ENCODE data around the gene KDM2B. TPM values are rescaled to one million over a fixed set of nuclear protein-coding genes. Genes with fewer than 3 reads are reported as not detected.

KDM2B gene
- total and polyA plus RNA-seq, 7 donors, result 4.8 to 31.7 (median 16.8) TPM

DNA sequence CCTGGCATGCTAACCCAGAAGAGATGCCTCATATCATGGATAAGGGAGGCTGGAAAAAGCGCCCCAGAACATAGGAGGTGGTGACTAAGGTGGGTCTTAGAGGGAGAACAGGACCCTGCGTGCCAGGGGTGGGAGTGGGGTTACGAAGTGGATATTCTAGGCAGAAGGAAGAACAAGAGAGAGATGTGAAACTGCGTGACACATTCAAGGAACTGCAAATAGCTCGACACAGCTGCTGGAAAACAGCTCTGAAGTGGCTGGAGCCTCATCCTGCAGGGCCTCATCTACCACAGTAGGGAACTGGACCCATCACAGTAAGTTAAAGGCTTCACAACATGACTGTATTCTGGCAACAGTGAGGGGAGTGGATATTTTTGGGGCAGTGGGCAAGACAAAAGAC, 119.8 kb downstream of the KDM2B start:
- intact Hi-C loops (cut with DNase I), result no loop called here
- H3K9me3 ChIP-seq, result no peaks in the 10 kb centered on the region
- H3K27ac ChIP-seq, result no peak overlapping the region
- 90 to 91% methylated on average over 5 of the region's 5 CpGs for WGBS, 2 donors
- peaks cover 0 to 14% (median 10%) of the 10 kb centered on the region in 4 donors for H3K4me1 ChIP-seq
- TF ChIP-seq POLR2A (IDR thresholded peaks at IDR 0.05) (no peak), POLR2AphosphoS5 (IDR thresholded peaks at IDR 0.05) (no peak), EP300 (IDR thresholded peaks at IDR 0.05) (no peak)
- TF ChIP-seq, protein P1, sequence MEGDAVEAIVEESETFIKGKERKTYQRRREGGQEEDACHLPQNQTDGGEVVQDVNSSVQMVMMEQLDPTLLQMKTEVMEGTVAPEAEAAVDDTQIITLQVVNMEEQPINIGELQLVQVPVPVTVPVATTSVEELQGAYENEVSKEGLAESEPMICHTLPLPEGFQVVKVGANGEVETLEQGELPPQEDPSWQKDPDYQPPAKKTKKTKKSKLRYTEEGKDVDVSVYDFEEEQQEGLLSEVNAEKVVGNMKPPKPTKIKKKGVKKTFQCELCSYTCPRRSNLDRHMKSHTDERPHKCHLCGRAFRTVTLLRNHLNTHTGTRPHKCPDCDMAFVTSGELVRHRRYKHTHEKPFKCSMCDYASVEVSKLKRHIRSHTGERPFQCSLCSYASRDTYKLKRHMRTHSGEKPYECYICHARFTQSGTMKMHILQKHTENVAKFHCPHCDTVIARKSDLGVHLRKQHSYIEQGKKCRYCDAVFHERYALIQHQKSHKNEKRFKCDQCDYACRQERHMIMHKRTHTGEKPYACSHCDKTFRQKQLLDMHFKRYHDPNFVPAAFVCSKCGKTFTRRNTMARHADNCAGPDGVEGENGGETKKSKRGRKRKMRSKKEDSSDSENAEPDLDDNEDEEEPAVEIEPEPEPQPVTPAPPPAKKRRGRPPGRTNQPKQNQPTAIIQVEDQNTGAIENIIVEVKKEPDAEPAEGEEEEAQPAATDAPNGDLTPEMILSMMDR (IDR thresholded peaks at IDR 0.05), result no peak
- no peak overlapping the region for H3K4me3 ChIP-seq
- no peak for DNase-seq
- H3K27me3 ChIP-seq, result no peaks in the 10 kb centered on the region
- H3K36me3 ChIP-seq, result peaks cover 0 to 4% (median 0%) of the 10 kb centered on the region in 4 donors

DNA sequence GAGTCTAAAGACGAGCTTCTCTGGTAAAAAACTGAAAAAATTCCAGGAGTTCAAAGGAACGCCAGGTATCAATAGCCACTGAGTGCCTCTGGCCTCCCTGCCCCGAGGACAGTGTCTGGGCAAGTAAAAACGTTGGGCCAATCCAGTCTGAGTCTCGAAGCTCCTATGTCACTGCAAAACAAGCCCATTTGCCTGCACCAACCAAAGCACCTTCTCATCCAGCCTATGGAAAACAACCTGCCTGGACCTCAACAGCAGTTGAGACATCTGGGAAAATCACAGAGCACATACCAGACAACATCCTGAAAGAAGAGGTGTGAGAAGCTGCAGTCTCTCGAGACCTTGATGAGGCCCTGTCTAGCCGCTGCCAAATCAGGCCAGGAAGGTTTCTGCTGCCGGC, 124.3 kb downstream of the KDM2B start:
- intact Hi-C loops (cut with DNase I), result no loop called here
- WGBS, 2 donors, result 88 to 91% methylated on average over 8 of the region's 8 CpGs
- H3K4me1 ChIP-seq, result peaks cover 0 to 24% (median 8%) of the 10 kb centered on the region in 4 donors
- H3K27ac ChIP-seq, result no peak overlapping the region
- H3K27me3 ChIP-seq, result no peaks in the 10 kb centered on the region
- no peak overlapping the region for H3K4me3 ChIP-seq
- no peaks in the 10 kb centered on the region for H3K36me3 ChIP-seq
- H3K9me3 ChIP-seq, result no peaks in the 10 kb centered on the region
- no peak for TF ChIP-seq POLR2AphosphoS5 (IDR thresholded peaks at IDR 0.05)
- TF ChIP-seq EP300 (IDR thresholded peaks at IDR 0.05), result no peak
- no peak for TF ChIP-seq POLR2A (IDR thresholded peaks at IDR 0.05)
- TF ChIP-seq, protein P1 (IDR thresholded peaks at IDR 0.05), result no peak
- DNase-seq, result no peak

DNA sequence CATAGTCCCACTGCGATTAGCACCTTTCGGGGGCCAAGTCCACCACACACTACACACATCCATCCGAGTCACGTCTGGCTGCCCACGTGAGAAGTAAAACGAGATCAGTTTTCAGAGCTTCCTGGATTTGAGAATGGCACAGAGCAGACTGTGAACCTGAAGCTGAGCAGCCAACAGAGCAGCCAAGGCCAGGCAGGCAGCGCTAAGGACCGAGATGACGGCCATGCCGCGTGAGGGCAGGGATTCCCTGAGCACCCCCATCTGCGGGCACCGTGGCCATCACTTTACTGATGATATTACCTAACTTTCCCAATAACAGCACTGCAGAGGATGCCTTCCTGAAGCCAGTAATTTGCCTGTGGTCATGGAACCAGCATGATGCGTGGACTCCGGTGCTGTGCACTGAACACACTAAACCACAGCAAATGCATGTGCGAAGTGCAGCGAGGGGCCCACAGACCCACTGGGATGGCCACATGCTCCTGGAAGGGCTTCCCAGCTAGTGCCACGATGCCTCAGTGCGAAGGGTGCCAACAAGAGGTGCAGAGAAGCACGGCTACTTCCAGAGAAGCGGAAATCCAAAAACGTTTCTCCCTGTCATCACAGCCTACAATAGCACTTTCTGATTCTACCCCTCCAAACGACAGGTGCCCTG, 124.9 kb downstream of the KDM2B start:
- DNase-seq, result no peak
- intact Hi-C loops (cut with DNase I), result no loop called here
- 89 to 95% methylated on average over 23 of the region's 23 CpGs for WGBS, 2 donors

DNA sequence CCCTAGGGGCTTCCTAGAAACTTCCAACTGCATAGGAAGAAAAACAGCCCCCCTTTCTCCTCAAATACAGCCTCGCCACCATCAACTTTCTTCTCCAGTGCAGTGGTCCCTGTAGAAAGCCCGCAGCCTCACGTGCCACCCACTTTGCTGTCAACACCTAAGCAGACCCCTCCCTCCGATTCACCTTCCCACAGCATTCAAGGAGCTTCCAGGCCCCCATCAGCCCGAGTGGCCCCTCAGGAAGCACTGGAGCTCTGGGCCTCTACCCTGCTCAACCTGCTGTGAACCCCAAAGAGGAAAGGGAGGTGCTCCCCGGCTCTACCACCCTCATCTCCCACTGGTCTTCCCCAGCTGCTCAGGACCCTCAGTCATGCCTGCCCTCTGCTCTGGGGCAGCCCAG, 125.9 kb downstream of the KDM2B start:
- DNase-seq, result no peak
- Histone ChIP-seq H3K9me3 (no peaks in the 10 kb centered on the region), H3K4me3 (no peak overlapping the region), H3K36me3 (peaks cover 0 to 2% (median 0%) of the 10 kb centered on the region in 4 donors), H3K27ac (no peak overlapping the region), H3K4me1 (peaks cover 0 to 24% (median 10%) of the 10 kb centered on the region in 4 donors), H3K27me3 (no peaks in the 10 kb centered on the region)
- TF ChIP-seq POLR2A (IDR thresholded peaks at IDR 0.05), result no peak
- TF ChIP-seq EP300 (IDR thresholded peaks at IDR 0.05), result no peak
- TF ChIP-seq, protein P1 (IDR thresholded peaks at IDR 0.05), result no peak
- no peak for TF ChIP-seq POLR2AphosphoS5 (IDR thresholded peaks at IDR 0.05)
- intact Hi-C loops (cut with DNase I), result no loop called here
- 89 to 92% methylated on average over 6 of the region's 6 CpGs for WGBS, 2 donors

More for the DNA sequence above, 124.9 kb downstream of the KDM2B start:
- H3K4me3 ChIP-seq, result no peak overlapping the region
- no peaks in the 10 kb centered on the region for H3K9me3 ChIP-seq
- peaks cover 0 to 24% (median 10%) of the 10 kb centered on the region in 4 donors for H3K4me1 ChIP-seq
- no peaks in the 10 kb centered on the region for H3K27me3 ChIP-seq
- no peak overlapping the region for H3K27ac ChIP-seq
- H3K36me3 ChIP-seq, result peaks cover 0 to 2% (median 0%) of the 10 kb centered on the region in 4 donors
- TF ChIP-seq EP300 (IDR thresholded peaks at IDR 0.05), result no peak
- TF ChIP-seq POLR2A (IDR thresholded peaks at IDR 0.05), result no peak
- no peak for TF ChIP-seq POLR2AphosphoS5 (IDR thresholded peaks at IDR 0.05)
- TF ChIP-seq, protein P1 (IDR thresholded peaks at IDR 0.05), result no peak
